Measurements from ENCODE around the gene RPA1. TPM values are rescaled to one million over a fixed set of nuclear protein-coding genes. Genes with fewer than 3 reads are reported as not detected.

The RPA1 gene
- total RNA-seq, 3 donors from 2014 or later (not counting 1 experiment from before 2014, with no cell fraction given): 70.9 to 101 (median 98.9) TPM

GRCh38 chr17:1800240-1800639 is 29.6 kb upstream of the RPA1 start:
- H3K4me3 Mint-ChIP-seq: no peak overlapping the region
- peaks cover 7 to 11% of the 10 kb centered on the region in 2 donors for H3K4me1 Mint-ChIP-seq
- no peaks in the 10 kb centered on the region for H3K9me3 ChIP-seq (ENCODE audit: control insufficient read depth, insufficient read depth, low read length)
- no peak overlapping the region for H3K27ac ChIP-seq (ENCODE audit: low read length)
- TF ChIP-seq CTCF (IDR thresholded peaks at IDR 0.05): no peak
- no peak overlapping the region for H3K27ac Mint-ChIP-seq
- no peak overlapping the region for H3K4me3 ChIP-seq (ENCODE audit: low read length)
- DNase-seq (no peak), ATAC-seq (no peak)
- 95% methylated on average over 7 of the region's 7 CpGs for WGBS (ENCODE audit: insufficient coverage)
- no peaks in the 10 kb centered on the region for H3K9me3 Mint-ChIP-seq
- intact Hi-C loops (cut with micrococcal nuclease): no loop called here
- peaks cover 33% of the 10 kb centered on the region for H3K36me3 ChIP-seq (ENCODE audit: control insufficient read depth, insufficient read depth, low read length)
- H3K36me3 Mint-ChIP-seq: no peaks in the 10 kb centered on the region
- no peaks in the 10 kb centered on the region for H3K27me3 ChIP-seq (ENCODE audit: control insufficient read depth, insufficient read depth, low read length)
- H3K27me3 Mint-ChIP-seq (ENCODE audit: low read depth in 2 of 2): no peaks in the 10 kb centered on the region
- no peaks in the 10 kb centered on the region for H3K4me1 ChIP-seq (ENCODE audit: control insufficient read depth, insufficient read depth, low read length)

- DNase-seq (no peak), ATAC-seq (no peak)
- H3K36me3 ChIP-seq (ENCODE audit: control insufficient read depth, insufficient read depth, low read length): peaks cover 33% of the 10 kb centered on the region
- Mint-ChIP-seq H3K27me3 (ENCODE audit: low read depth in 2 of 2) (no peaks in the 10 kb centered on the region), H3K36me3 (no peaks in the 10 kb centered on the region), H3K9me3 (no peaks in the 10 kb centered on the region), H3K4me3 (no peak overlapping the region), H3K27ac (no peak overlapping the region), H3K4me1 (peaks cover 6 to 9% of the 10 kb centered on the region in 2 donors)
- WGBS (ENCODE audit: insufficient coverage): 94% methylated on average over 4 of the region's 4 CpGs
- H3K27me3 ChIP-seq (ENCODE audit: control insufficient read depth, insufficient read depth, low read length): no peaks in the 10 kb centered on the region
- intact Hi-C loops (cut with micrococcal nuclease): no loop called here
- H3K4me1 ChIP-seq (ENCODE audit: control insufficient read depth, insufficient read depth, low read length): no peaks in the 10 kb centered on the region
- no peak overlapping the region for H3K4me3 ChIP-seq (ENCODE audit: low read length)
- no peak for TF ChIP-seq CTCF (IDR thresholded peaks at IDR 0.05)
- H3K27ac ChIP-seq (ENCODE audit: low read length): no peak overlapping the region
- H3K9me3 ChIP-seq (ENCODE audit: control insufficient read depth, insufficient read depth, low read length): no peaks in the 10 kb centered on the region
Measured at GRCh38 chr17:1800712-1801111, 29.1 kb upstream of the RPA1 start.

- no peak overlapping the region for H3K27ac ChIP-seq (ENCODE audit: low read length)
- peaks cover 32% of the 10 kb centered on the region for H3K36me3 ChIP-seq (ENCODE audit: control insufficient read depth, insufficient read depth, low read length)
- no peaks in the 10 kb centered on the region for H3K27me3 ChIP-seq (ENCODE audit: control insufficient read depth, insufficient read depth, low read length)
- Mint-ChIP-seq H3K27me3 (ENCODE audit: low read depth in 2 of 2) (no peaks in the 10 kb centered on the region), H3K27ac (no peak overlapping the region), H3K36me3 (no peaks in the 10 kb centered on the region), H3K4me1 (peaks cover 2% of the 10 kb centered on the region in 2 donors), H3K9me3 (no peaks in the 10 kb centered on the region), H3K4me3 (no peak overlapping the region)
- 100% methylated on average over 1 of the region's 1 CpG for WGBS (ENCODE audit: insufficient coverage)
- intact Hi-C loops (cut with micrococcal nuclease): no loop called here
- ATAC-seq (no peak), DNase-seq (no peak)
- TF ChIP-seq CTCF (IDR thresholded peaks at IDR 0.05): no peak
- no peaks in the 10 kb centered on the region for H3K9me3 ChIP-seq (ENCODE audit: control insufficient read depth, insufficient read depth, low read length)
- no peaks in the 10 kb centered on the region for H3K4me1 ChIP-seq (ENCODE audit: control insufficient read depth, insufficient read depth, low read length)
- no peak overlapping the region for H3K4me3 ChIP-seq (ENCODE audit: low read length)
Measured at GRCh38 chr17:1802429-1802828, 27.4 kb upstream of the RPA1 start.

- 96% methylated on average over 6 of the region's 6 CpGs for WGBS (ENCODE audit: insufficient coverage)
- Mint-ChIP-seq H3K4me3 (no peak overlapping the region), H3K27me3 (ENCODE audit: low read depth in 2 of 2) (no peaks in the 10 kb centered on the region), H3K36me3 (no peaks in the 10 kb centered on the region), H3K27ac (no peak overlapping the region), H3K4me1 (no peaks in the 10 kb centered on the region), H3K9me3 (no peaks in the 10 kb centered on the region)
- Histone ChIP-seq H3K9me3 (ENCODE audit: control insufficient read depth, insufficient read depth, low read length) (no peaks in the 10 kb centered on the region), H3K27ac (ENCODE audit: low read length) (no peak overlapping the region), H3K4me1 (ENCODE audit: control insufficient read depth, insufficient read depth, low read length) (no peaks in the 10 kb centered on the region), H3K36me3 (ENCODE audit: control insufficient read depth, insufficient read depth, low read length) (peaks cover 32% of the 10 kb centered on the region), H3K4me3 (ENCODE audit: low read length) (no peak overlapping the region), H3K27me3 (ENCODE audit: control insufficient read depth, insufficient read depth, low read length) (no peaks in the 10 kb centered on the region)
- no peak for ATAC-seq
- intact Hi-C loops (cut with micrococcal nuclease): no loop called here
- no peak for TF ChIP-seq CTCF (IDR thresholded peaks at IDR 0.05)
- no peak for DNase-seq
Measured at GRCh38 chr17:1803280-1803679, 26.5 kb upstream of the RPA1 start.

Data from natural killer cell (primary cell).